Activated B cell treated with CpG ODN at 0.5 μM for 24 hours (primary cell): ENCODE results near the gene FASN. TPM values are rescaled to one million over a fixed set of nuclear protein-coding genes. Genes with fewer than 3 reads are reported as not detected.

ENCODE experiments used
- ATAC-seq: fragments of 200-7000 bp; cut with Tn5 transposase; one replicate; pipeline ENCODE4 v1.10.0; 2021; ENCODE audit warnings: low read depth, mild to moderate bottlenecking, moderate library complexity
- CTCF ChIA-PET: fragments of 350-600 bp; sonication (Branson Sonifier 250); formaldehyde crosslinking; loops from one replicate; lab custom pipeline; 2021; ENCODE audit warnings: antibody characterized with exemption; lab: Charles Lee
- POLR2A ChIA-PET: fragments of 350-600 bp; sonication (Branson Sonifier 250); formaldehyde crosslinking; loops from one replicate; lab custom pipeline; 2021; ENCODE audit warnings: antibody characterized with exemption; lab: Charles Lee
- DNase-seq: peaks from one replicate; pipeline ENCODE4 v3.0.0; 2022
- H3K27ac Mint-ChIP-seq: one replicate; pipeline ENCODE4 v1.8.0; 2020; ENCODE audit warnings: mixed read lengths
- H3K27me3 Mint-ChIP-seq: one replicate; pipeline ENCODE4 v1.8.0; 2021; ENCODE audit warnings: mixed read lengths
- H3K36me3 Mint-ChIP-seq: one replicate; pipeline ENCODE4 v1.8.0; 2021; ENCODE audit warnings: low read depth, mixed read lengths
- H3K4me1 Mint-ChIP-seq: one replicate; pipeline ENCODE4 v1.8.0; 2021; ENCODE audit warnings: mixed read lengths
- H3K4me3 Mint-ChIP-seq: one replicate; pipeline ENCODE4 v1.8.0; 2020; ENCODE audit warnings: mild to moderate bottlenecking, mixed read lengths
- H3K9me3 Mint-ChIP-seq: one replicate; pipeline ENCODE4 v1.8.0; 2020; ENCODE audit warnings: mixed read lengths
- intact Hi-C: fragments of 100-400 bp; cut with micrococcal nuclease; formaldehyde crosslinking; loops from one replicate; pipeline ENCODE4 v1.15.1; 2024
- total RNA-seq: library from RNA; stranded (reverse); gene quantifications from 2 replicates; pipeline ENCODE4 v1.2.3, GENCODE V29; 2022
- TF ChIP-seq, protein P1 (sequence below): fragments of 200-600 bp; IDR thresholded peaks from one replicate; pipeline ENCODE4 v1.8.0; 2022; ENCODE audit warnings: antibody characterized with exemption, mild to moderate bottlenecking

The FASN gene
- total RNA-seq, 1 donor from 2014 or later, result 121 TPM

DNA sequence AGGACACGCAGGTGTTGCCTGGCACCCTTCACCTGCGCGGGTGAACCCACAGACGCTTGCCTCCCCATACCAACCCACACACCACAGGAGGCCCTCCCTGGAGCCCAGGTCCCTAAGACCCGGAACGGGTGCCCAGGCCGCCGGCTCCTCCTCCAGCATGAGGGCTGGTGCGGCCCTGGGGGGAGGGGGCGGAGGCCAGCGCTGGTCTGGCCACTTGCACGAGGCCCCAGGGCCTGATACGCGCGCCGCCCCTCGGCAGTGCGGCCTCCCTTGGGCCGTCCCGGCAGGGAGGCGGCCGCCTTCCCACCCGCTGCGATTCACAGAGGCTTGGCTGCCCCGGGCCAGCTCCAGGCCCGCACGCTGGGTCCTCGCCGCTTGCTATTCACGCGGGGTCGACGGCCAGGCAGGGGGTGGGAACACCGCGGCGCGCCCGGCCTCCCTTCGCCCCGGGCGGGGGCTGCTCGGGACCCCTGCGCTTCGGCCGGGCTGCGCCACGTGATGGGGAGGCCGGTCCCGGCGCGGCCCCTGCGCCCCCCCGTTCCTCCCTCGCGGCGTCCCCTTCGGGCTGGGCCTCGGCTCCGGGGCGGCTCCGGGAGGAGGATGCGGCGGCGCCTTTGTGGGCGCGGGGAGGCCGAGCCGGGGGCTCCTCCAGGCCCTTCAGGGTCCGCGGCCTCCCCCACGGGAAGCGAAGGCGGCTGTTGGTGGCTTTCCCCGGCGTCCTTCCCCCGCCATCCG lies 685 bp downstream of the FASN start:
- CTCF ChIA-PET, result interaction anchor here (1.5 to 1.8 kb wide), 2 partner anchors 9 to 67 kb away, joined by 4 to 6 read pairs; no protein-coding TSS in a partner anchor
- intact Hi-C loops, result loop anchor here (5.0 to 10.0 kb wide), 4 partner anchors 135 to 655 kb away; partner anchors contain the start of genes ACTG1, NOTUM, PYCR1 and TBCD

DNA sequence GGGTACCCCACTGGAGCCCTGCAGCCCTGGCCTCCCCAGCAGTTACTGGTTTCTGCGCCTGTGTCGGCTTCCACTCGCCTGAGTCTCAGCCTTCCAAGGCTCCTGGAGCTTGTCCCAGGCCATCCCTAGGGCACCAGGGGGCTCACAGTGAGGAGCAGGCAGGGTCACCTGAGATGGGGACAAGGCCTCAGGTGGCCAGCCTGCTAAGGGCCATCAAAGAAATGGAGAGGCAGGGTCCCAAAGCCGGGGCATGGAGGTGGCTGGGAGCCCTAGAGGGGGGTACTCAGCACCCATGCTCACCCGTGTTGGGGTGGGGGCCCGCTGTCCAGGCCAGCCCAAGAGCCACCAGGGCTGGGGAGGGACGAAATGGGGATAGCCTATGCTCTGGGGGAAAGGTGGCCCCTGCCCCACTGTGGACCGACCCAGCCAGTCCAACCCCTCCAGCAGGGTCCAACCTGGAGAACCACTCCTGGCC lies 1.3 kb downstream of the FASN start:
- H3K36me3 Mint-ChIP-seq, result peaks cover 14% of the 10 kb centered on the region
- ChIA-PET CTCF (no interaction called here), POLR2A (interaction anchor here (3.5 kb wide), 1 partner anchor 10 kb away, joined by 24 read pairs; no protein-coding TSS in a partner anchor)
- ATAC-seq, result no peak
- H3K27me3 Mint-ChIP-seq, result no peaks in the 10 kb centered on the region
- DNase-seq, result no peak
- no peaks in the 10 kb centered on the region for H3K9me3 Mint-ChIP-seq
- H3K4me3 Mint-ChIP-seq, result peak overlapping the region; percentile 73
- TF ChIP-seq, protein P1, sequence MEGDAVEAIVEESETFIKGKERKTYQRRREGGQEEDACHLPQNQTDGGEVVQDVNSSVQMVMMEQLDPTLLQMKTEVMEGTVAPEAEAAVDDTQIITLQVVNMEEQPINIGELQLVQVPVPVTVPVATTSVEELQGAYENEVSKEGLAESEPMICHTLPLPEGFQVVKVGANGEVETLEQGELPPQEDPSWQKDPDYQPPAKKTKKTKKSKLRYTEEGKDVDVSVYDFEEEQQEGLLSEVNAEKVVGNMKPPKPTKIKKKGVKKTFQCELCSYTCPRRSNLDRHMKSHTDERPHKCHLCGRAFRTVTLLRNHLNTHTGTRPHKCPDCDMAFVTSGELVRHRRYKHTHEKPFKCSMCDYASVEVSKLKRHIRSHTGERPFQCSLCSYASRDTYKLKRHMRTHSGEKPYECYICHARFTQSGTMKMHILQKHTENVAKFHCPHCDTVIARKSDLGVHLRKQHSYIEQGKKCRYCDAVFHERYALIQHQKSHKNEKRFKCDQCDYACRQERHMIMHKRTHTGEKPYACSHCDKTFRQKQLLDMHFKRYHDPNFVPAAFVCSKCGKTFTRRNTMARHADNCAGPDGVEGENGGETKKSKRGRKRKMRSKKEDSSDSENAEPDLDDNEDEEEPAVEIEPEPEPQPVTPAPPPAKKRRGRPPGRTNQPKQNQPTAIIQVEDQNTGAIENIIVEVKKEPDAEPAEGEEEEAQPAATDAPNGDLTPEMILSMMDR, result no peak
- H3K4me1 Mint-ChIP-seq, result peaks cover 13% of the 10 kb centered on the region
- intact Hi-C loops, result loop anchor here (5.0 to 10.0 kb wide), 4 partner anchors 134 to 656 kb away; partner anchors contain the start of genes ACTG1, NOTUM, PYCR1 and TBCD
- no peak overlapping the region for H3K27ac Mint-ChIP-seq

More for the DNA sequence above, 685 bp downstream of the FASN start:
- H3K4me3 Mint-ChIP-seq, result peak overlapping the region; percentile 73
- ATAC-seq (no peak), DNase-seq (peak; percentile 53)
- H3K27me3 Mint-ChIP-seq, result no peaks in the 10 kb centered on the region
- peaks cover 15% of the 10 kb centered on the region for H3K4me1 Mint-ChIP-seq
- no peak overlapping the region for H3K27ac Mint-ChIP-seq
- no peaks in the 10 kb centered on the region for H3K9me3 Mint-ChIP-seq
- TF ChIP-seq, protein P1, result no peak
- H3K36me3 Mint-ChIP-seq, result peaks cover 12% of the 10 kb centered on the region
- POLR2A ChIA-PET, result interaction anchor here (1.0 to 3.5 kb wide), 12 partner anchors 8 to 414 kb away, joined by 3 to 28 read pairs (median 4); partner anchors contain the start of genes ARL16, DCXR, DUS1L and HGS

DNA sequence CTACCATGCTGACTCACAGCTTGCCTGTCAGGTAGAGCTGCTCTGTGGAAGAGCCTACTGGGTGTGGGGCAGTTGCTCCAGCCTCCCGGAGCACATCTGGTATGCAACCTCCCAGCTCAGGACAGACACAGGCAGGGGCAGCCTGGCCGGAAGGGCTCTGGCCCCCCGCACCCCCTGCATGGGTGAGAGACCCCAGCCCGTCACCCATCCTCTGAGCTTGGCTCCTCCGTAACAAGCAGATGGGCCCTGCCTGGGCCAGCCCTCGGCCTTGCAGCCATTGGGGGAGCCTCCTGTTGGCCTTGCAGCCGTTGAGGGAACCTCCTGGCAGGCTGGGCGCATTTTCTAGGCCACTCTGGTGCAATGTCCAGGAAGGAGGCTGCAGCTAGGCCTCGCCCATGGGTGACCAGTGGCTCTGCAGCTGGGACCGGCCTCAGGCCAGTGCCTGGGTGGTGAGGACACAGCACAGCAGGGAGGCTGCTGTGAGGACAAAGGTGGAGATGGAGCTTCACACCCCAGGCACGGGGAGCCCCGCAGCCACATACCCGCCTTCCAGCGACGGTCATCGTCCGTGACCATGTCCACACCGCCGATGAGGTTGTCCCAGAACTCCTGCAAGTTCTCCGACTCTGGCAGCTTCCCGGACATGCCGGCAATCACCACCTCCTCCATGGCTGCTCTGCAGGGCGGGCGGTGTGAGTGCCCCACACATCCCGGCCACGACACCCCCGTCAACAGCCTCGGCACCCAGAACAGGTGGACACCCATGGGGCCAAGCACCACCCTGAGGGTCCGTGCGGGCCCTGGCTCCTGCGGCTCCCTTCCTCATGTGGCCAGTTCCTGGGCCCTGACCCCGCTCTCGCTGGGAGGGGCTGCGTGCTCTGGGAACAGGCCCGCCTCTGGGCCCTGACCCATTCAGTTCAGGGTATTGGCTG lies 2.0 kb downstream of the FASN start:
- no peaks in the 10 kb centered on the region for H3K9me3 Mint-ChIP-seq
- peaks cover 17% of the 10 kb centered on the region for H3K36me3 Mint-ChIP-seq
- no peak for DNase-seq
- H3K4me1 Mint-ChIP-seq, result peaks cover 13% of the 10 kb centered on the region
- no peak overlapping the region for H3K4me3 Mint-ChIP-seq
- TF ChIP-seq, protein P1, result no peak
- H3K27me3 Mint-ChIP-seq, result no peaks in the 10 kb centered on the region
- no peak for ATAC-seq
- no peak overlapping the region for H3K27ac Mint-ChIP-seq
- ChIA-PET CTCF (no interaction called here), POLR2A (interaction anchor here (1.4 to 3.5 kb wide), 2 partner anchors 11 to 59 kb away, joined by 4 to 24 read pairs; partner anchors contain the start of gene DCXR)
- intact Hi-C loops, result loop anchor here (5.0 to 10.0 kb wide), 4 partner anchors 134 to 656 kb away; partner anchors contain the start of genes ACTG1, NOTUM, PYCR1 and TBCD

DNA sequence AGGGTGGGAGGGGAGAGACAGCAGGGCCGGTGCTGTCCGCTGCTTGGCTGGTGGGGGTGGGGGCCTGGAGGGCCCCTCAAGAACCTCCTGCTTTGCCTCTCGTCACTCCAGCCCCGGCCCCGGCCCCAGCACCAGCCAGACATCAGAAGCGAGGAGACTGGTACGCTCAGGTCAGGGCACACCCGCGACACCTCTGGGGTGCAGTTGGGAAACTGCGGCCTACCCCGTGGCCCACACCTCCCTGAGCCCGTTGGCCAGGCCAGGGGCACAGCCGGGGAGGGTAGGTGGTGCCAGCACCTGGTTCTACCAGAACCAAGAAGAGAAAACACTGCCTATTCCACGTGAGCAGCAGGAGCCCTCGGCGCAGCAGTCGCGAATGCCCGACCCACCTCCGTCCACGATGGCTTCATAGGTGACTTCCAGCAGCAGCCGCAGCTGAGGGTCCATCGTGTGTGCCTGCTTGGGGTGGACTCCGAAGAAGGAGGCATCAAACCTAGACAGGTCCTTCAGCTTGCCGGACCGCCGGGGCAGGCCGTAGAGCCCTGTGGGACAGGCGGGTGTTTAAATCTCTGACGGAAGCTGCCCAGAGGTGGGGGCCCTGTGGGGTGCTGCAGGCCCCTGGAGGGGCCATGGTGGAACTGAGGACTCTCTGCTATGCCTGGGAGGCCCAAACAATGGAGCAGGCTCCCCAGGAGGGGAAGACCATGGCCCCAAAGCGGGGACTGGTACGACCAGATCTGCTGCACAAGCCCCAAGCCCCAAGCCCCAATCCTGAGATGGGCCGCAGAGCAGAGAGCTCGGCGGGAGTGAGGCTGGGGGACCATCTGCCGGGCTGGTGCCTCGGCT lies 2.9 kb downstream of the FASN start:
- DNase-seq, result no peak
- H3K27me3 Mint-ChIP-seq, result no peaks in the 10 kb centered on the region
- ATAC-seq, result no peak
- intact Hi-C loops, result loop anchor here (5.0 to 10.0 kb wide), 4 partner anchors 133 to 657 kb away; partner anchors contain the start of genes ACTG1, NOTUM, PYCR1 and TBCD
- TF ChIP-seq, protein P1, result no peak
- H3K4me1 Mint-ChIP-seq, result peaks cover 13% of the 10 kb centered on the region
- no peak overlapping the region for H3K4me3 Mint-ChIP-seq
- H3K9me3 Mint-ChIP-seq, result no peaks in the 10 kb centered on the region
- CTCF ChIA-PET, result interaction anchor here (1.3 kb wide), 1 partner anchor 57 kb away, joined by 3 read pairs; the partner anchor contains the start of gene DCXR
- POLR2A ChIA-PET, result interaction anchor here (0.6 to 1.4 kb wide), 2 partner anchors 15 to 58 kb away, joined by 4 to 9 read pairs; partner anchors contain the start of gene DCXR
- H3K36me3 Mint-ChIP-seq, result peaks cover 22% of the 10 kb centered on the region
- H3K27ac Mint-ChIP-seq, result no peak overlapping the region
